K562 (cell line): ENCODE data around the gene TMEM255A. TPM values are rescaled to one million over a fixed set of nuclear protein-coding genes. Genes with fewer than 3 reads are reported as not detected.

Experiments
- ATAC-seq: fragments of 200-7000 bp; cut with Tn5 transposase; 3 replicates; pipeline ENCODE4 v1.9.1; 2020; ENCODE audit warnings: moderate library complexity
- BruUV-seq: library from RNA; stranded (reverse); fragments of 400-500 nt; replicated peaks from 2 replicates; lab custom pipeline; 2021; lab: Mats Ljungman, UMichigan
- CTCF ChIA-PET: fragments of 300-600 bp; formaldehyde crosslinking; extraction: SDS; loops from one replicate; lab custom pipeline; 2021; ENCODE audit warnings: low intra/inter-chr PET ratio; lab: Yijun Ruan, JAX
- POLR2A ChIA-PET: fragments of 300-600, 350-650 bp; sonication (Branson Sonifier 250); formaldehyde crosslinking; extraction: SDS; loops from one replicate; lab custom pipeline; 2021; ENCODE audit warnings: antibody characterized with exemption, inconsistent platforms; lab: Yijun Ruan, JAX
- DNase-seq, 4 experiments: peaks; one replicate each; pipeline versions ENCODE4 v3.0.0 to v3.0.0-alpha.2; 2011 to 2018; ENCODE audit warnings: low spot score in 3 of 4, mixed read lengths in 3 of 4; ENCODE audit errors: extremely low read depth in 1 of 4
- FAIRE-seq: peaks from 2 replicates; lab custom pipeline; 2011; peaks lifted over from hg19 to GRCh38; lab: Jason Lieb, UNC
- H2AFZ ChIP-seq: 2 replicates; pipeline ENCODE4 v1.6.0; 2011; ENCODE audit warnings: low read depth, low read length, control low read depth, inconsistent platforms
- H3K27ac ChIP-seq: fragments of 200-600 bp; 3 replicates; pipeline ENCODE4 v1.8.0; 2011; ENCODE audit warnings: low read depth, mild to moderate bottlenecking, control low read depth, inconsistent platforms, low read length, moderate library complexity, mixed read lengths; ENCODE audit errors: extremely low read depth
- H3K27me3 ChIP-seq, 2 experiments: fragments of 300-600 bp in 1 of 2; 2 replicates in 1 of 2; 3 replicates in 1 of 2; pipeline versions ENCODE4 v1.6.0 to v1.8.0; 2011; ENCODE audit warnings: inconsistent platforms in 2 of 2, low read length in 2 of 2, mild to moderate bottlenecking in 1 of 2, mixed read lengths in 1 of 2, moderate library complexity in 1 of 2; ENCODE audit not compliant: control insufficient read depth in 2 of 2, insufficient read depth in 2 of 2
- H3K36me3 ChIP-seq: fragments of 300-600 bp; 3 replicates; pipeline ENCODE4 v1.8.0; 2011; ENCODE audit warnings: mild to moderate bottlenecking, low read length, inconsistent platforms; ENCODE audit not compliant: control insufficient read depth, insufficient read depth
- H3K4me1 ChIP-seq, 2 experiments: fragments of 200-600 bp in 1 of 2; replicated peaks in 1 of 2; 2 replicates in 1 of 2; 3 replicates in 1 of 2; pipeline versions ENCODE4 v1.5.1 to v1.8.0; 2011; ENCODE audit warnings: inconsistent platforms in 2 of 2, low read length in 2 of 2, mild to moderate bottlenecking in 1 of 2, mixed read lengths in 1 of 2, moderate library complexity in 1 of 2; ENCODE audit not compliant: control insufficient read depth in 2 of 2, insufficient read depth in 2 of 2
- H3K4me2 ChIP-seq: 2 replicates; pipeline ENCODE4 v1.6.1; 2011; ENCODE audit warnings: low read length, control low read depth, inconsistent platforms, mixed read lengths; ENCODE audit not compliant: insufficient read depth
- H3K4me3 ChIP-seq: fragments of 200-600 bp; sonication (generic), shearing (Covaris generic); 2 replicates; pipeline ENCODE4 v1.5.1; 2016; ENCODE audit warnings: control low read depth, inconsistent platforms
- H3K79me2 ChIP-seq: fragments of 200-600 bp; 3 replicates; pipeline ENCODE4 v1.8.0; 2011; ENCODE audit warnings: low read length, inconsistent platforms; ENCODE audit not compliant: control insufficient read depth, insufficient read depth
- H3K9ac ChIP-seq, 2 experiments: 2 replicates each; pipeline versions ENCODE4 v1.6.0 to v1.6.1; 2011; ENCODE audit warnings: low read depth in 2 of 2, low read length in 2 of 2, control low read depth in 1 of 2, inconsistent platforms in 1 of 2, mild to moderate bottlenecking in 1 of 2, mixed read lengths in 1 of 2; ENCODE audit not compliant: insufficient read depth in 1 of 2
- H3K9me1 ChIP-seq: one replicate; pipeline ENCODE4 v1.6.0; 2011; ENCODE audit warnings: inconsistent platforms, mild to moderate bottlenecking, low read length, moderate library complexity; ENCODE audit not compliant: control insufficient read depth, insufficient read depth
- H3K9me3 ChIP-seq: replicated peaks from 2 replicates; pipeline ENCODE4 v1.5.1; 2011; ENCODE audit warnings: low read depth, low read length, inconsistent platforms; ENCODE audit not compliant: control insufficient read depth, insufficient read depth
- H4K20me1 ChIP-seq: replicated peaks from 2 replicates; pipeline ENCODE4 v1.6.1; 2011; ENCODE audit warnings: low read length, inconsistent platforms, mixed read lengths; ENCODE audit not compliant: control insufficient read depth, insufficient read depth
- CBX1 ChIP-seq: sonication (generic); IDR thresholded peaks from 2 replicates; pipeline ENCODE4 v1.6.1; 2016; ENCODE audit warnings: antibody characterized with exemption, low read depth, mild to moderate bottlenecking
- CEBPB ChIP-seq: fragments of 450-650 bp; IDR thresholded peaks from 2 replicates; pipeline ENCODE4 v1.6.1; 2016; ENCODE audit warnings: missing genetic modification characterization, missing compliant biosample characterization
- ETV1 ChIP-seq: fragments of 450-650 bp; conservative IDR thresholded peaks from 2 replicates; pipeline ENCODE4 v1.6.1; 2016; ENCODE audit warnings: missing genetic modification characterization, control low read depth, low read depth, missing compliant biosample characterization
- ZNF668 ChIP-seq: fragments of 250-450 bp; sonication (Bioruptor Pico); IDR thresholded peaks from 2 replicates; pipeline ENCODE4 v1.8.0; 2022; ENCODE audit warnings: mild to moderate bottlenecking, inconsistent platforms
- ZNF740 ChIP-seq, 3 experiments: fragments of 200-800 bp in 1 of 3; sonication (Bioruptor generic) in 1 of 3; sonication (generic) in 1 of 3; formaldehyde crosslinking in 1 of 3; IDR thresholded peaks; 2 replicates each; pipeline versions ENCODE4 v1.6.1 to v1.8.0; 2016 to 2022; ENCODE audit warnings: mild to moderate bottlenecking in 2 of 3, missing compliant biosample characterization in 2 of 3, missing genetic modification characterization in 2 of 3, missing genetic modification reagents in 1 of 3
- WGBS: fragments of 100-300 bp; shearing (Covaris generic); methylation state at CpG from one replicate; pipeline ENCODE4 v1.1.6; 2016; ENCODE audit warnings: low coverage, mixed read lengths; ENCODE audit not compliant: insufficient coverage; ENCODE audit errors: missing lambda C conversion rate; 5-methylcytosine and 5-hydroxymethylcytosine counted together
- in situ Hi-C: fragments of 300-500 bp; cut with MboI; formaldehyde crosslinking; loops from 4 replicates; pipeline ENCODE4 v1.15.0; 2018; ENCODE audit warnings: inconsistent platforms, mixed read lengths
- intact Hi-C: fragments of 100-400 bp; cut with micrococcal nuclease; formaldehyde crosslinking; loops from 2 replicates; pipeline ENCODE4 v1.14.2; 2022
- polyA plus RNA-seq, 8 experiments: library from polyadenylated mRNA; depleted of rRNA in 4 of 8; stranded (reverse) in 5 of 8; unstranded in 3 of 8; fragments of >200 nt; fragmentation: Nextera tagmentation in 2 of 8; fragmentation: Illumina TruSeq in 1 of 8; extraction: Ambion mirVana in 2 of 8; extraction: Trizol in 1 of 8; gene quantifications; 2 replicates each; pipeline versions ENCODE4 v1.2.1 to v1.2.3, GENCODE V29; 2011 to 2014; ENCODE audit warnings: inconsistent platforms in 1 of 8, missing spikeins in 1 of 8
- total RNA-seq, 7 experiments: library from RNA; depleted of rRNA in 6 of 7; stranded (reverse); fragments of >200 nt in 6 of 7; fragmentation: Illumina TruSeq in 2 of 7; extraction: Trizol in 2 of 7; gene quantifications; 2 replicates each; pipeline versions ENCODE4 v1.2.1 to v1.2.3, GENCODE V29; 2011 to 2021; ENCODE audit warnings: low replicate concordance in 1 of 7

The TMEM255A gene
- total and polyA plus RNA-seq, 9 of the 15 experiments (the other 6 are each of a cell fraction or from before 2014, with no cell fraction given), result 0.01 TPM; not detected in 8

- H3K79me2 ChIP-seq, result no peaks in the 10 kb centered on the region
- no peak overlapping the region for H3K9ac ChIP-seq
- in situ Hi-C loops (no loop called here), intact Hi-C loops (no loop called here)
- no peaks in the 10 kb centered on the region for H3K9me3 ChIP-seq
- FAIRE-seq (no peak), ATAC-seq (no peak), DNase-seq (no peak)
- no peaks in the 10 kb centered on the region for H3K9me1 ChIP-seq
- WGBS, result 0% methylated on average over 2 of the region's 2 CpGs
- H3K36me3 ChIP-seq, result no peaks in the 10 kb centered on the region
- no peak overlapping the region for H3K4me3 ChIP-seq
- H3K4me2 ChIP-seq, result no peak overlapping the region
- H2AFZ ChIP-seq, result no peak overlapping the region
- peaks cover 2 to 5% of the 10 kb centered on the region in 2 experiments; a peak in 2 of 5 replicates for H3K27me3 ChIP-seq
- no peaks in the 10 kb centered on the region for H4K20me1 ChIP-seq
- no peaks in the 10 kb centered on the region for H3K4me1 ChIP-seq
- no peak overlapping the region for H3K27ac ChIP-seq
- BruUV-seq, result no TSS peak
- no peak for TF ChIP-seq ZNF740 (CRISPR knock-in tag; IDR thresholded peaks at IDR 0.05)
- no peak for TF ChIP-seq ZNF740 (tag; IDR thresholded peaks at IDR 0.05)
- TF ChIP-seq ZNF668 (CRISPR knock-in tag), result no peak
- no peak for TF ChIP-seq ETV1 (tag)
- POLR2A ChIA-PET, result interaction anchor here (0.8 kb wide), 1 partner anchor 14 kb away, joined by 3 read pairs; no protein-coding TSS in a partner anchor
- CTCF ChIA-PET, result no interaction called here
Observed at GRCh38 chrX:120274958-120275357, 36.3 kb downstream of the TMEM255A start.

- no peak overlapping the region for H3K4me2 ChIP-seq
- H3K79me2 ChIP-seq, result no peaks in the 10 kb centered on the region
- peaks cover 2 to 5% of the 10 kb centered on the region in 2 experiments; a peak in 2 of 5 replicates for H3K27me3 ChIP-seq
- WGBS, result 0% methylated on average over 2 of the region's 2 CpGs
- H2AFZ ChIP-seq, result no peak overlapping the region
- ChIA-PET POLR2A (interaction anchor here (0.8 kb wide), 1 partner anchor 13 kb away, joined by 3 read pairs; no protein-coding TSS in a partner anchor), CTCF (no interaction called here)
- no peaks in the 10 kb centered on the region for H3K36me3 ChIP-seq
- intact Hi-C loops, result no loop called here
- ATAC-seq, result no peak
- no peak for FAIRE-seq
- H4K20me1 ChIP-seq, result no peaks in the 10 kb centered on the region
- no peak overlapping the region for H3K9ac ChIP-seq
- H3K4me3 ChIP-seq, result no peak overlapping the region
- no peak overlapping the region for H3K27ac ChIP-seq
- H3K9me3 ChIP-seq, result no peaks in the 10 kb centered on the region
- no peaks in the 10 kb centered on the region for H3K4me1 ChIP-seq
- in situ Hi-C loops, result no loop called here
- DNase-seq, result no peak
- H3K9me1 ChIP-seq, result no peaks in the 10 kb centered on the region
- BruUV-seq, result no TSS peak
- no peak for TF ChIP-seq CBX1
- TF ChIP-seq CEBPB (tag), result peak; percentile 52; the same call in 1 of the 2 replicates
Observed at GRCh38 chrX:120274145-120274544, 37.1 kb downstream of the TMEM255A start.
